Limb (tissue), 2 donors: ENCODE results near the gene RIPK1.
"Not testable (repeated sequence)": the region's sequence is repeated elsewhere in the genome, so short reads cannot be mapped to it uniquely, and the experiment has no call there.

Experiments used
- DNase-seq, 2 donors: peaks; one replicate each; pipeline ENCODE4 v3.0.0-alpha.2; 2016; ENCODE audit errors: extremely low spot score in 2 of 2

Gene RIPK1

DNA sequence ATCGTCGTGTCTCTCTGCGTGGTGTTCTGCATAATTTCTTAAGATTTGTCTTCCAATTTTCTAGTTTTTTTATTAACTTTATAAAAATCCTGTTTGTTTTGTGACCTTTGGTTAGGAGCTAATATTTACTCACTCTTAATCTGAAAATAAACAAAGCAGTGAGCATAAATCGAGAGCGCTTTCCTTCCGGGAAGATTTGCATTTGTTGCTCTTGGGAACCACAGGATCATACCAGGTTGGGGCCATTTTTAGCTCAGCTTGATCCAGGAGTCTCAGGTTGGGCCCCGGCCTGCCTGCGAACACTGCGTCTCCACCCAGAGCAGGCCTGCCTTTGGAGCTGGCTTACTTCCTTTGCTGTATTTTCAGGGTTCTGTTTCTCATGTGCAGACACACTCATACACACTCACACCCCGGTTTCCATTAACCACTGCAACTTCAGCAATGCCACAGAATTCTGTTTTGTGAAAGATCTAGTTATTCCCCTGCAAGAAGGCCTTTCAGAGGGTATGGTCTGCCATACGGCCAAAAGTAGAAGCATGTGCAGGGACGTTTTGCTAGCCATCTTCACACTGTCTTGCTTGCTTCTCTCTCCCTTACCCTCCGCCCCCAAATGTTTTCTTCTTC is 67.5 kb downstream of the RIPK1 start:
- no peak for DNase-seq

DNA sequence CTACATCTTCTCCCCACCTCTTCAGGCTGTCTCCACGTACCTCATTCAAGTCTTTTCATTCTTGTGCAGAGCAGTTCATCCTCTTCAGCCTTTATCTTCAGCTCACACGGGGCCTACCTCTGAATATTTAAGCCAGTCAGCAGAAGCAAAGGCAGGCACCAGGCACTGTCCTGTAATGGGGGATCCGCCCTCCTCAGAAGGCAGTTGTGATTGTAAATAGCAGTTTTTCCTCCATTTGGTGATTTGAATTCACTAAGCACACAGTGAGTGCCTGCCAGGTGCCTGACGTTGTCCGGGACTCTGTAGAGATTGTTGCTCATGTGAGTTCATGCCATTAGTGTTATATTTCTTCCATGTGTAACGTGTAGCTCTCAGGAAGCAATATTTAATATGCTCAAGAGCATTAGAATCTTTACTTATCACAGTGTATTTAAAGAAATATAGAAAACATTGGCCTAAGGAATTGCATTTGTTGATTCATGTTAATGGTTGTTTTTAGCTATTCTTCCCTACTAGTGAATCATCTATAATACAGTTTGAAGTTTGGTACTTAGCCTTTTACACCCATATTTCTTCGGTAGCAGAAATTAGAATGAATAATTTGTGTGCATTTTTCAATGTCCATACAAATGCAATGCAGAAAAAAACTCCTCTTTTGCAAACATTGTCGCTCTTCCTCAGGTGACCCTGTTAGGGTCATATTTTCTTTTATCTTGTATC is 68.2 kb downstream of the RIPK1 start:
- DNase-seq = no peak

DNA sequence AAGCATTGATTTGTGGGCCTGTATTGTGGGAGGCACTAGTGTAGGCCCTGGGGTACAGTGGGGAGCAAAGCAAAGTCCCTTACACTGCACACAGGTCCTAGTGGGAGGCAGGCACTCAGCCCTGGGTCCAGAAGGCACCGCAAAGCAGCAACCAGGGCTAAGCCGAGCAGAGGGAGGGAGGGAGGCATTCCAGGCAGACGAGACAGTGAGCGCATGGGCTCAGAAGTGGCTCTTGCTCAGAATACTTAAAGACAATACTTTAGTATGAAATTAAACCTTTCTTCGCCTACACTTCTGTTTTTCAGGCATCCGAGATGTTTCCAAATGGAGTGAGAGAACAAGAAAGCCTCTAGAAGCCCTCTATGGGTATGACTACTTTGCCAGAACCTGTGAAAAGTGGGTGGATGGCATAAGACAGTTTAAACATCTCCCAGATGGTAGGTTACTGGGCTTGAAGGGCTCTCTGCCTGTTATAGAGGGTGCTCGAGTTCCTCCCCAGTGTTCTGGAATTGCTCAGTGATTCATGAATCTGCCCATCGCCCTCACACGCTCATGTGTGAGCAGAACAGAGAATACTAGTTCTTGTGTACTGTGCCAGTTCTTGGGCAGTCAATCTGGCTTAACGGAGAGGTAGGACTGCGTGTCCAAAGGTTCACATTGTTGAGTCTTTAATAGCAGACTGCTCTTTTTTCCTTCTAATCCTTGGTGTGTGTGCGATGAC is 68.9 kb downstream of the RIPK1 start:
- DNase-seq = no peak

DNA sequence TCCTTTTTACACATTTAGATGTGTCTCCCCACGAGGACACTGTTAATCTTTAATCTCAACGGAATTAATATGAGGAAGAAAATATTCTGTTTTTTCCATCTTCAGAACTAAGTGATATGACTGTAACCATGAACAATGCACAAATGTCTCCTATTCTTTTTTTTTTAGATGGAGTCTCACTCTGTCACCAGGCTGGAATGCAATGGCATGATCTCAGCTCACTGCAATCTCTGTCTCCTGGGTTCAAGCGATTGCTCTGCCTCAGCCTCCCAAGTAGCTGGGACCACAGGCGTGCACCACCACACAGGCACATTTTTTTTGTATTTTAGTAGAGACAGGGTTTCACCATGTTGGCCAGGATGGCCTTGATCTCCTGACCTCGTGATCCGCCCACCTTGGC is 69.6 kb downstream of the RIPK1 start:
- DNase-seq = not testable (repeated sequence)

DNA sequence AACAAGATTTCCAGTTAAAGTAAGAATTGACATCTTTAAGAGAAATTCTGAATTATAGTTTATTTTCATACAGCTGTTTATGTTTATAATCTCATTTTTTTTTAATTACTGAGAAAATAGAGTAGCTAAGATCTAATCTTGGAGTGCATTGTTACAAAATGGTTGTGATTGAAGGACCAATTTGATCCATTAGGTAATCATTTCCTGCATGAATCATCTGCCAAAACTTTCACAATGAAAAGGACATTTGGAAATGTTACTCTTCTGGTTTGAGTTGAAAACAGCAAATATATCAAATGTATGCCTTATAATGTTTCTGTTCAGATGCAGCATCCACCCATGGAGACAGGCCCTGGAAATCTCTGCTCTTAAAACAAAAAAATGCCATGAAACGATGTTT is 70.0 kb downstream of the RIPK1 start:
- no peak for DNase-seq

DNA sequence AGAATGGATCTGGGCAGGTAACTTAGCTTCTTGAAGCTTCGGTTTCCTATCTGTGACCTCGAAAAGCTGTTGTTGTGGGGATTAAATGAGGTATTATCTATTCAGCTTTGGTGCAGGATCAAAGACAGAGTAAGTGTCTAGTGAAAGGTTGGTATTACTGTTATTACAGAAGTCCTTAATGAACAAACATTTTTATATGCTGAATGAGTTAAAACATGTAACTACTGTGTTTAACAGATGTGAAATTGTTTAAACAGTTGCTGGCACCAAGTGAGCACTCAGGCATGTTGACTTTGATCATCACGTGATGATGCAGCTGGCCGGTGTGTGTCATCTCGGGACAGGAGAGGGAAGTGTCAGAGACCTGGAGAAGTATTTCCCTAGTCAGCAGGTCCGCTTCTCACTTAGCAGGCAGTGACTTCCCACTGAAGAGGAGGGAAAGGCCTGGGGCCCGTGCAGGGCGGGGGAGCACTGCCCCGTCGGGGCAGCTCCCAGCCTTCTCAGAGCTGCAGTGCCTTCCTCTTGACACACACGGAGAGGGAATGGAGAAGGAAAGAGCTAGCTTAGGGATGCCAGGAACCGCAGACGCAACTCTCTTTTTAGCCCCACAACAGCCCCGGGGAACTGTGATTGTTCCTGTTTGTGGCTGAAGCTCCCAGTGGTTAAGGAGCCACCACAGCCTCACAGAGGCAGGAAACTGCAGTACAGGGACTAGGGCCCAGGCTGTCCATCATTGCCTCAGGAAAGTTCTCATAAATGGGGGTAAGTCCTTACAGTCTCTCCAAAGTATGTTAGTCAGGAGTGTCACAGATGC is 71.0 kb downstream of the RIPK1 start:
- no peak for DNase-seq

DNA sequence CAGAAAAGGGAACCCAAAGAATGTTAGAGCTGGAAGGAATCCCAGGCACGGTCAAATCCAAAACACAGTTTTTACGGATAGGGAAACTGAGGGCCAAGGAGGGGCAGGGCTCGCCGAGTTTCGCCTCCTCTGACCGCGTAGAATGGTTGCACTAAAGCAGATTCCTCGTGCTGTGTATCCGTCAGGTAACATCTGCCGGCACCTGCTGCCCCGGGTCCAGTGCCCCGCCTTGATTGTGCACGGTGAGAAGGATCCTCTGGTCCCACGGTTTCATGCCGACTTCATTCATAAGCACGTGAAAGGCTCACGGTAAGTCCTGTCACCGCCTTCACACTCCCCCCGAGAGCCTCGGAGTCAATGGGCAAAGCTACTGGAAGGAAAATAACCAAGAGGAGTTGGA is 71.9 kb downstream of the RIPK1 start:
- DNase-seq = no peak

DNA sequence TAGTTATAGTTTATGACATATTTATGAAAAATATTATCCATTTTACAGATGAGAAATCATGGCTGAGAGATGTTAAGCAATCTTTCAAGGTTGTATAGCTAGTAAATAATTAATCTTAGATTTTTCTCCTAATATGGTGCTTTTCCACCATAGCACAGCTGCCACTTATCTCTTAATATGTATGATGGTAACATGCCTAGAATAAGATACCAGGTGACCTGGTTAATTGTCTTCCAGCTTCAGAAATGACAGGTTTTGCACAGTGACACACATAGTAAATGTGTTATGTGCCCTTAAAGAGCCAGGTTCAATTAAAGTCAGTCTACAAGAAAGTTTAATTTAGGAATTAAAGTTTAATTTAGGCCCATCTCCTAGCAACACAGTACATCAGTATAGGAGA is 74.2 kb downstream of the RIPK1 start:
- DNase-seq = no peak

DNA sequence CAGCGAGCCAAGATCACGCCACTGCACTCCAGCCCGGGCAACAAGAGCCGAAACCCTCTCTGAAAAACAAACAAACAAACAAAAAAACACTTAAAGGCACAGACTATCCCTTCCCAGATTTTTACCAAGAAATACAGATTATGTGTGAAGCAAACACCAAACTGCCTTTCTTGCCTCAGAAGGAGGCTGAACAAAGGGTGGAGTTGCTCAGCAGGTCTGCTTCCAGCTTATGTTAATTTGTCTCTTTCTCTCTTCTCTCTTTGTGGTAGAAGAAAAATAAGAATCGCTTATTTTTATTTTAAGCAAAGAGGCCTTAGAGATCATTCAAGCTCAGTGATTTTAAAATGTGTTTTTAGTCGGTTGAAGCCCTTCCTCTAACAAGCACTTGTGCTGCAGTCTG is 74.9 kb downstream of the RIPK1 start:
- no peak for DNase-seq

DNA sequence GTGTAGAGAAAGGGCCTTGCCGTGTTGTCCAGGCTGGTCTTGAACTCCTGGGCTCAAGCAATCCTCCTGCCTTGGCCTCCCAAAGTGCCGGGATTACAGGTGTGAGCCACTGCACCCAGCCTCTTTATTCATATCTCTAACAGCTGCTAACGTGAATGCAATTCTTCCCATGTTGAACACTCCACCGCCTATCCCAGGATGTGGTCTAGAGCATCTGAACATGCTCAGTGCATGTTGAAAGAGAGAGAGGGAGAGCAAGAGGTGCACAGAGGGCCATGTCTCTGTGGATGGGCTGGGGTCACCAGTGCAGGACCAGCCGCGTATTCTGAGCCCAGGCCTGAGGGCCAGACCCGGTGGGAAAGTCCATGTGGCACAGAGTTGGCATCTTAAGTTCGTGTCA is 76.3 kb downstream of the RIPK1 start:
- DNase-seq = no peak

DNA sequence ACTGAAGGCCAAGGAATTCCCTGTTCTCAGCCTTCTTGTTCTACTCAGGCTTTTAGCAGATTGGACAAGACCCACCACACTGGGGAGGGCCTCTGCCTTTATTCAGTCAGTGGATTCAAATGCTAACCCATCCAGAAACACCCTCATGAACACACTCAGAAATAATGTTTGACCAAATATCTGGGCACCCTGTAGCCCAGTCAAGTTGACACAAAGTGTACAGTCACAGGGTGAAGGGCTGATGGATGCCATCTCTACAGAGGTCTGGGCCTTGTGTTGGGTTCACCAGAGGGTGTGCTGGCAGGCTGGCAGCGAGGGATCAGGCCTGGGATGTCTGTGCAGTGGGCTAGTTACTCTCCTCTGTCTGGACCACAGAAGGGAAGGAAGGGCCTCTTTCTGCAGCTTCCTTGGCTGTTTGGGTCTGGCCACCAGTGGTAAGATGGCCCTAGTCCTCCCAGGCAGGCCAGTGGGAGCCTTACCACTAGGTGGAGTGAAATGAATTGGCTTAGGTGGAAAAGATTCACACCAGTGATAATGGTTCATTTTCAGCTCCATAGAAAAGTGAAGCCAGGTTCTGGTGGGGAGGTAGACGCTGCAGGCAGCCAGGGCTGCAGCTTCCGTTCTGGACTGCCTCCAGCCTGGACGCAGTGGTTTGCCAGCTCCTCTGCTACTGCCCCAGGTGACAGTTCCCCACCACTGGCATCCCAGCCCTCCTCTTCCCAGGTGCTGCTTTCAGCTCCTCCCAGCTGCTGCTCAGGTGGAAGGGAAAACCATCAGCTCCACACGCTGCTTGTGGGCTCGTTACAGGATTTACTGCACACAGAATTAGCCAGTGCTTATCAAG is 79.8 kb downstream of the RIPK1 start:
- no peak for DNase-seq

DNA sequence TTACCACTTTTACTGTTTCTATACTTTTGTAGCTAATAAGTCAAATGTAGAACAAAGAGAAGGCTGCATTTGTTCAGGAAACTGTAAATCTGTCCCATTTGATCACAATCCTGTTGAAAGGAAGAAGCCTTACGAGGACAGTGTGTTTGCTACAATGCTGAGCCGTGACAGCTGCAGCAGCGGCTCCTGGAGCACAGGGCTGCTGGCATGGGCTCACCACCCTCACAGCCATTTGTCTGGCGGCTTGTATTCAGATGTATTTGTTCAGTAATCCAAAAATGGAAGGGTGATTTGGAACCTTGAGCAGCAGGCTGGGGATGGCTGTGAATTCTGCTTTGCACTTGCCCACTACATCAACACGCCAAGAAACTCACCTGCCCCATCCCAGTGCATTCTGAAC is 83.4 kb downstream of the RIPK1 start:
- no peak for DNase-seq

DNA sequence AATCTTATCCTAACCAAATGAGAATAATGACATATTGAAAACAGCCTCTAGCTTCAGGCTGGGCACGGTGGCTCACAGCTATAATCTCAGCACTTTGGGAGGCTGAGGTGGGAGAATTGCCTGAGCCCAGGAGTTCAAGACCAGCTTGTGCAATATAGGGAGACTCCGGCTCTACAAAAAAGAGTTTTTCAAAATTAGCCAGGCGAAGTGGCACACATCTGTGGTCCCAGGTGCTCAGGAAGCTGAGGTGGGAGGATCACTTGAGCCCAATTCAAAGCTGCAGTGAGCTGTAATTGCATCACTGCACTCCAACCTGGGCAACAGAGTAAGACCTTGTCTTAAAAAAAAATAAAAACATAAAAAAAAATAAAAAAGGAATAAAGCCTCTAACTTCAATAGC is 84.4 kb downstream of the RIPK1 start:
- no peak for DNase-seq

DNA sequence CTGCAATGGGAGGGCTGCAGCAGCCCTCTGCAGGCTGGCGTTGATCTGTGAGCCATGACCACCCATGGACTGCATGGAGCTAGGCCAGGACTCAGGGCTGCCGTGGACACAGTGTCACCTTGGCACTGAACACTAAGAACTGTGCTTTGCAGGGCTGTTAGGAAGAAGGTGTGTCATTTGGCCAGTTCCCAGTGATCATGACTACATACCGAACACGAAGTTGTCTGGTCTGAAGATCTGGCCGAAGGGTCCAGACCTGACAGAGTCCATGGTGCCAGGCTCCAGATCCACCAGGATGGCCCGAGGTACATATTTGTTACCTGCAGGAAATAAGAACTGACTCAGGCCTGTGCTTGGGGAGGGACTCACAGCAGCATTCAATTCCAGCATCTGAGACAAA is 87.1 kb downstream of the RIPK1 start:
- DNase-seq = not testable (repeated sequence)

DNA sequence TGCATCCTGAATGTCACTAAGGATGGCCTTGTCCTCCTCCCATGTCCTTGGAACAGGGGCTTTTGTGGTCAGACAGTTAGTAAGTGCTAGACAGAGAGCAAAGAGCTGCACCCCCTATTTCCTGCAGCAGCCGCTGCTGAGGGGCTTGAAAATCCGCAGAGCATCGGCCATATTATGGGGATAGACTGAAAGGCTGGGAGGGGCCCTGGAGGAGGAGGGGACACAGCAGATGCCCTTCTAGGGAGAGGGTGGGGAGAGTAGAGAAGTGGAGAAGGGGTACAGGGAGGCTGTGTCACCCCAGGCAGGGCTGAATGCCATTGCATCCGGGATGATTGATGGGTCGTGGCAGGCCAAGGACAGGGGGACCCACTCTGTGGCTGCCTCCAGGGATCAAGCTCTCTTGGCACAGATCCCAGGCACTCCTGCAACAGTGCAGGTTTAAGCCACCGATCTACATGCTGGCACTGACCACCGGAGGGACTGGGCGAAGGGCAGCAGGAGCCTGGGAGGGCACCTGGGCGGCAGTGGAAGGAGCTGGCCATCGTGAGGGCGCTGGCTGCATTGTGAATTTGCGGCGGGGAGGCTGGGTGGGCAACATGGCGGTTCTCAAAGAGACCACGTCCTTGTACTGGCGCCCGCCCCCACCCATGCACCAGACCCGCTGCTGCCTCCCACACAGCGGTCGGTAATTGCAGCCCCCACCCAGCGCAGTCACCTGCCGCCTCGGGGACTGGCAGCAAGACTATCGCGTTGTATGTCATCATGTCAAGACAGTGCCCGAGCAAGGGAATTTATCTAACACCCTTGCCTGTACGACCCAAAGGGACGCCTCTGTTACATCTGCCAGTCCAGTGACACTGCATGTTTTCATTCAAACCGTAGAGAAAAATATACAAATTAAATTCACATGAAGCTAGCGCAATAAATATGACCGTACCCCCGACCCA is 88.2 kb downstream of the RIPK1 start:
- peak in 1 of 2 donors; percentile 75 for DNase-seq

DNA sequence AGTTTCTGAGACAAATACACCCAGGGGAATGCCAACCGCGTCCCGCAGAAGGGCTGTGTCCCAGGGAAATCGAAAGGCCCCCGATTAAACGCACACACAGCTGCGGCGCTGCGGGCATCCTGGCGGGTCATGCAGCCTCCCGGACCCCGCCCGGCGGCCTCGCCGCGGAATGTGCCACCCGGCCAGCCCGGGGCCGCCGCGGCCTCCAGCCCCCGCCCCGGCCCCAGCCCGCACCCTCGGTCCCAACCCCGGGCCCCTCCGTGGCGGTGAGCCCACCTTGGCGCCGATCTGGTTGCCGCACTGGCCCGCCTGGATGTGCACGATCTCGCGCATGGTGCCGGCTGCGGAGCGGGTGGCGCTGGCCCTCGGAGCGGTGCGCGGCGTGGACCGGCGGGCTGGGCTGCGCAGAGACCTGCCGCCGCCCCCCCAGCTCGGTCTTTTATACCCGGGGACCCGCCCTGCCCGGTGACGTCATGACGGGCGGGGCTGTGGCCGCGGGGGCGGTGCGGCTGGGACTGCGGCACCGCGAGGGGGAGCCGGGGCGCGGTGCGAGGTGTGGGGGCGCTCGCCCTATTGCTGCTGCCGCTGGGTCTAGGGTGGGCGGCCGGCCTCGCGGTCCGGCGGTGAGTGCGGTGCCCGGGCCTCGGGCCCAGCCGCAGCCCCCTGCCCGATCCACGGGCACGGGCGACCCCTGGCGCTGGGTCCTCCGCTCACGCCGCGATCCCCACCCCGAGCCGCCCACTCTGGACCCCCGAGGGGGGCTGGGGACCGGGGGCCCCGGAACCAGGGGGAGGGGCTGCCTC is 89.0 kb downstream of the RIPK1 start, which contains the start of gene TUBB2A:
TUBB2A (minus strand) TSS at position 414 of the 803 bp plus-strand sequence; CDS start at position 333, 81 bp downstream.
- DNase-seq = peak; percentile 85 to 96

DNA sequence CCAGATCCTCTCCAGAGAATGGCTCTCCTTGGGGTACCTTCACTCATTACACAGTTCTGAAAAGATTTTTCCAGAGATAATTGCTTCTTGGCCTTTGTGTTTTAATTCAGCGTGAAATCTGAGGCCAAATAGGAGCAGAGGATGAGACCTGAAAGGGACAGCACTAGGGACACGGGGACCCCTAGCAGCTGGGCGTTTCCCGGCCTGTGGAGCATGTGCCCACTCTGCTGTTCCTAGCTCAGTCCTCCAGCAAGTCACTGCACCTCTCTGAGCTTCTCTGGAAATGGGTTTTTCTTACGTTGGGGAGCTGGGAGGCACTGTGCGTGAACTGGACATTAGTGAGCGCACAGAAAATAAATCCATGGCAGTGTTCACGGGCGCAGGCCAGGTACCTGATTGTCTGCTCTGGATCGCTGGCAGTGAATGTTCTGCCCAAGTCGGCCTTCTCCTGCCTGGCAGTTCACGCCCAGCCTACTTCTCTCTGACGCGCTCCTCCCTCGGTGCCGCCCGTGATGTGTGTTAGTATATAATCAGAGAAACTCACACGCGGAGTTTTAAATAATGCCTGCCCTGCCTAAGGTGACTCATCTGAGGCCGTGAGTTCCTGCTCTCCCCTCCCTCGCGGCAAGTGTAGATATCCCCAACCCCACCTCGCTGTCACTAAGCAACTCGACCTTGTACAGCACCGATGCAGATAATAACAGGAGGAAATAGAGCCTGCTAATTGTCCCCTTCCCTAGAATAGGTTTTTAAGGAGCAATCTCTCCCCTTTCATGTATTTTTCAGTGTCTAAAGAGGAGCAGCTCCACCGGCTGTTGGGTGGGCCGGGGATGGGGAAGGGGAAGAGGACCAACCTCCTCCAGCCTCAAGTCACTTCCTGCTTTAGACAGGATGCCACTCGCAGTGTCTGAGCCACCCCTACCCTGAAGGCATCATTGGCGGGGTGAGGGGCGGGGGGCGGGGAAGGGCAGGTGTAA is 91.8 kb downstream of the RIPK1 start:
- no peak for DNase-seq

DNA sequence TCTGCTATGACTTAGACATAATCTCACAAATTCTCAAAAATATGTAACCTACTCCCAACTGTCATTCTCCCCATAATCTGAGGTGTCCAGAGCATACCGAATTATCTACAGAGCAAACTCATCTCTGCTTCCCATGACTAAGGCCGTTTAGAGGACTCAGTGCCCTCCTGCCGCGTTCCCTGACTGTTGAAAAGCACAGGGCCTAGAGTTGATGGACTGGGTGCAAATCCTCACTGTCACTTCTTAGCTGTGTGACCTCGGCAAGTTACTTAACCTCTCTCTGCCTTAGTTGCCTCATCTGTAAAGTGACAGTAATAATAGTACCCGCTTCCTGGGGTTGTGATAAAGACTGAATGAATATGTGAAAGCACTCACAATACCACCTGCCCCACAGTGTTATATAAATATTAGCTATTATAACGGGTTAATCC is 93.8 kb downstream of the RIPK1 start:
- no peak for DNase-seq
